ENCODE results near the gene ARHGAP15. TPM values are rescaled to one million over a fixed set of nuclear protein-coding genes. Genes with fewer than 3 reads are reported as not detected.

The ARHGAP15 gene
- total and polyA plus RNA-seq, 2 experiments from 2014 or later = not detected

DNA sequence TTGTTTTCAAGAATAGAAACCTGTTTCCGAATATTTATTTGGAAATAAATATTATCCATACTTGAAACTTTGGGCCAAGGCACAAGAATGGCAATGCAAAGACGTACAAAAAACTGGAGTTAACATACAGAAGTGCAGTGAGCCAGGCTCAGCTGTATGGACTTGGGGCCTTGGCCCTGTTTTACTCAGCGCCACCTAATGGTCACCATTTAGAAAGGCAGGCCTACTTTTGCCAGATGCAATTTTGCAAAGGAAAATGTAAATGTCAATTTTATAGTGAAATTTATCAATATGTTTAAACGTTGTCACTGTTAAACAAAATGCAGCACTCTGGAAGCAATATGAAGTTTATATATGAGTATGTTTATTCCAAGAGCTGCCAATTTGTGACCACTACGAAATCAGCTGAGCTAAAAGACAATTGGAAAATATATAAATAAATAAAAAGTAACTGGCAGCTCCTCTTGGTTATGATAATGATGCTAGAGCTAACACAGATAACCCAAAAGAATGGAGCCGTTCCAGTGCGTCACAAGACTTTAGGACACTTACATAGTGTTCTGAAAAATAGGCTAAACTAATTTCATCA, 155.0 kb downstream of the ARHGAP15 start:
- H3K4me3 ChIP-seq = no peak overlapping the region
- H3K9me2 ChIP-seq (ENCODE audit: insufficient read depth) = no peaks in the 10 kb centered on the region
- H3K9me3 ChIP-seq (ENCODE audit: low read depth) = no peaks in the 10 kb centered on the region
- no peak overlapping the region for H3K9ac ChIP-seq
- H3K4me2 ChIP-seq (ENCODE audit: unreplicated experiment) = no peak overlapping the region
- no peaks in the 10 kb centered on the region for H3K4me1 ChIP-seq (ENCODE audit: insufficient read depth)
- no peak for TF ChIP-seq EZH2 (IDR thresholded peaks at IDR 0.05; ENCODE audit: insufficient read depth, poor library complexity, severe bottlenecking)
- TF ChIP-seq EZH2phosphoT487 (IDR thresholded peaks at IDR 0.05; ENCODE audit: insufficient read depth, low read depth) = no peak
- 31 to 38% methylated on average over 7 of the region's 7 CpGs for WGBS, 2 experiments (ENCODE audit: low coverage in 1 of 2, low lambda C conversion rate in 2 of 2, missing lambda C conversion rate in 2 of 2)
- no peaks in the 10 kb centered on the region for H3K36me3 ChIP-seq (ENCODE audit: low read depth)
- no peaks in the 10 kb centered on the region for H3K27me3 ChIP-seq (replicated peaks; ENCODE audit: insufficient read depth)
- no peaks in the 10 kb centered on the region for H3K79me2 ChIP-seq (ENCODE audit: insufficient read depth)
- H2AFZ ChIP-seq = no peak overlapping the region
- H3F3A ChIP-seq (ENCODE audit: insufficient read depth) = no peaks in the 10 kb centered on the region
- no peak overlapping the region for H3K27ac ChIP-seq
- no peaks in the 10 kb centered on the region for H4K20me1 ChIP-seq (ENCODE audit: insufficient read depth)
- in situ Hi-C loops (cut with MboI) = no loop called here
- DNase-seq = peak; percentile 65

- TF ChIP-seq EZH2 (IDR thresholded peaks at IDR 0.05; ENCODE audit: insufficient read depth, poor library complexity, severe bottlenecking) (no peak), EZH2phosphoT487 (IDR thresholded peaks at IDR 0.05; ENCODE audit: insufficient read depth, low read depth) (no peak)
Measured at GRCh38 chr2:143289025-143289424, 159.8 kb downstream of the ARHGAP15 start.

GRCh38 chr2:143290221-143290620, 161.0 kb downstream of the ARHGAP15 start:
- Histone ChIP-seq H3K36me3 (ENCODE audit: low read depth) (no peaks in the 10 kb centered on the region), H3K27ac (no peak overlapping the region), H3K4me2 (ENCODE audit: unreplicated experiment) (no peak overlapping the region), H3K79me2 (ENCODE audit: insufficient read depth) (no peaks in the 10 kb centered on the region), H3F3A (ENCODE audit: insufficient read depth) (no peaks in the 10 kb centered on the region), H3K9me2 (ENCODE audit: insufficient read depth) (no peaks in the 10 kb centered on the region), H3K9ac (no peak overlapping the region), H3K9me3 (ENCODE audit: low read depth) (no peaks in the 10 kb centered on the region), H4K20me1 (ENCODE audit: insufficient read depth) (no peaks in the 10 kb centered on the region), H3K4me3 (no peak overlapping the region), H2AFZ (no peak overlapping the region), H3K27me3 (replicated peaks; ENCODE audit: insufficient read depth) (0 out of 2 replicates have a peak, but pooled peaks cover 3% of the 10 kb centered on the region), H3K4me1 (ENCODE audit: insufficient read depth) (no peaks in the 10 kb centered on the region)
- WGBS, 2 experiments (ENCODE audit: low coverage in 1 of 2, low lambda C conversion rate in 2 of 2, missing lambda C conversion rate in 2 of 2) = 46 to 52% methylated on average over 5 of the region's 5 CpGs
- no peak for TF ChIP-seq EZH2phosphoT487 (IDR thresholded peaks at IDR 0.05; ENCODE audit: insufficient read depth, low read depth)
- TF ChIP-seq EZH2 (IDR thresholded peaks at IDR 0.05; ENCODE audit: insufficient read depth, poor library complexity, severe bottlenecking) = no peak
- DNase-seq = no peak
- in situ Hi-C loops (cut with MboI) = no loop called here

More at GRCh38 chr2:143289025-143289424, 159.8 kb downstream of the ARHGAP15 start:
- no peaks in the 10 kb centered on the region for H3K79me2 ChIP-seq (ENCODE audit: insufficient read depth)
- no peaks in the 10 kb centered on the region for H3K27me3 ChIP-seq (replicated peaks; ENCODE audit: insufficient read depth)
- no peak overlapping the region for H3K4me2 ChIP-seq (ENCODE audit: unreplicated experiment)
- no peaks in the 10 kb centered on the region for H3F3A ChIP-seq (ENCODE audit: insufficient read depth)
- no peak overlapping the region for H3K4me3 ChIP-seq
- in situ Hi-C loops (cut with MboI) = no loop called here
- no peaks in the 10 kb centered on the region for H4K20me1 ChIP-seq (ENCODE audit: insufficient read depth)
- H3K9me2 ChIP-seq (ENCODE audit: insufficient read depth) = no peaks in the 10 kb centered on the region
- DNase-seq = no peak
- no peak overlapping the region for H3K27ac ChIP-seq
- no peaks in the 10 kb centered on the region for H3K36me3 ChIP-seq (ENCODE audit: low read depth)
- no peaks in the 10 kb centered on the region for H3K4me1 ChIP-seq (ENCODE audit: insufficient read depth)
- no peaks in the 10 kb centered on the region for H3K9me3 ChIP-seq (ENCODE audit: low read depth)
- H2AFZ ChIP-seq = no peak overlapping the region
- H3K9ac ChIP-seq = no peak overlapping the region

- TF ChIP-seq EZH2phosphoT487 (IDR thresholded peaks at IDR 0.05; ENCODE audit: insufficient read depth, low read depth) (no peak), EZH2 (IDR thresholded peaks at IDR 0.05; ENCODE audit: insufficient read depth, poor library complexity, severe bottlenecking) (no peak)
- H3K36me3 ChIP-seq (ENCODE audit: low read depth) = no peaks in the 10 kb centered on the region
- H3K27me3 ChIP-seq (replicated peaks; ENCODE audit: insufficient read depth) = 0 out of 2 replicates have a peak, but pooled peaks cover 3% of the 10 kb centered on the region
- H3F3A ChIP-seq (ENCODE audit: insufficient read depth) = no peaks in the 10 kb centered on the region
- H3K4me3 ChIP-seq = no peak overlapping the region
- H3K9me3 ChIP-seq (ENCODE audit: low read depth) = no peaks in the 10 kb centered on the region
- no peak for DNase-seq
- H3K4me1 ChIP-seq (ENCODE audit: insufficient read depth) = no peaks in the 10 kb centered on the region
- no peaks in the 10 kb centered on the region for H3K79me2 ChIP-seq (ENCODE audit: insufficient read depth)
- H3K27ac ChIP-seq = no peak overlapping the region
- no peaks in the 10 kb centered on the region for H4K20me1 ChIP-seq (ENCODE audit: insufficient read depth)
- H3K9ac ChIP-seq = no peak overlapping the region
- H3K9me2 ChIP-seq (ENCODE audit: insufficient read depth) = no peaks in the 10 kb centered on the region
- no peak overlapping the region for H3K4me2 ChIP-seq (ENCODE audit: unreplicated experiment)
- no peak overlapping the region for H2AFZ ChIP-seq
- WGBS, 2 experiments (ENCODE audit: low coverage in 1 of 2, low lambda C conversion rate in 2 of 2, missing lambda C conversion rate in 2 of 2) = 74 to 90% methylated on average over 1 of the region's 1 CpG
- in situ Hi-C loops (cut with MboI) = no loop called here
Measured at GRCh38 chr2:143294068-143294467, 164.8 kb downstream of the ARHGAP15 start.

GRCh38 chr2:143296089-143296488, 166.9 kb downstream of the ARHGAP15 start:
- no peak for DNase-seq
- Histone ChIP-seq H3K4me1 (ENCODE audit: insufficient read depth) (no peaks in the 10 kb centered on the region), H3K27me3 (replicated peaks; ENCODE audit: insufficient read depth) (0 out of 2 replicates have a peak, but pooled peaks cover 3% of the 10 kb centered on the region), H3F3A (ENCODE audit: insufficient read depth) (no peaks in the 10 kb centered on the region), H3K4me2 (ENCODE audit: unreplicated experiment) (no peak overlapping the region), H3K79me2 (ENCODE audit: insufficient read depth) (no peaks in the 10 kb centered on the region), H2AFZ (no peak overlapping the region), H3K36me3 (ENCODE audit: low read depth) (no peaks in the 10 kb centered on the region), H3K9ac (no peak overlapping the region), H4K20me1 (ENCODE audit: insufficient read depth) (no peaks in the 10 kb centered on the region), H3K9me3 (ENCODE audit: low read depth) (no peaks in the 10 kb centered on the region), H3K4me3 (no peak overlapping the region), H3K27ac (no peak overlapping the region), H3K9me2 (ENCODE audit: insufficient read depth) (no peaks in the 10 kb centered on the region)
- no peak for TF ChIP-seq EZH2phosphoT487 (IDR thresholded peaks at IDR 0.05; ENCODE audit: insufficient read depth, low read depth)
- TF ChIP-seq EZH2 (IDR thresholded peaks at IDR 0.05; ENCODE audit: insufficient read depth, poor library complexity, severe bottlenecking) = no peak
- WGBS, 2 experiments (ENCODE audit: low coverage in 1 of 2, low lambda C conversion rate in 2 of 2, missing lambda C conversion rate in 2 of 2) = 57 to 60% methylated on average over 3 of the region's 3 CpGs
- in situ Hi-C loops (cut with MboI) = no loop called here
